GM18907 (cell line): ENCODE results near the gene POLR2J3.
A peak's percentile ranks its signal among the peaks of the same experiment; 100 is the strongest.
"Not testable (repeated sequence)": the region's sequence is repeated elsewhere in the genome, so short reads cannot be mapped to it uniquely, and the experiment has no call there.

Source experiments
- ATAC-seq: cut with Tn5 transposase; IDR thresholded peaks from one replicate; pipeline ENCODE4 v1.9.1; 2021; ENCODE audit warnings: mild to moderate bottlenecking, moderate library complexity; ENCODE audit not compliant: unreplicated experiment

Gene POLR2J3

DNA sequence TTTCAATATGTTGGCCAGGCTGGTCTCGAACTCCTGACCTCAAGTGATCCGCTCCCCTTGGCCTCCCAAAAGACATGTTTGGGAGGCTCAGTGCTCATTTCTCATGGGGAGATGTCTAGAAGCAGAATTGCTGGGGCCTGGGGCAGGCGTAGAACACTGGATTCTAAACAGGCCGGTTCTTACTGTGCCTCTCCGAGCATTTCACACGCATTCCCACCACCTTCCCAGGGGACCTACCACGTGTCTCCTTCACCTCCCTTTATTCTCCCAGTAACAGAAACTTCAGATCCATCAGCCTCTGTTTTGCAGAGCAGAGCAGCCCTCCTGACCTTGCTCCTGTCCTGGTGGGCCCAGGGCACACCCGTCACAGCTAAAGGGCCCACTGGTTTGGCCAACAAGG lies 45.2 kb downstream of the POLR2J3 start:
- not testable (repeated sequence) for ATAC-seq

DNA sequence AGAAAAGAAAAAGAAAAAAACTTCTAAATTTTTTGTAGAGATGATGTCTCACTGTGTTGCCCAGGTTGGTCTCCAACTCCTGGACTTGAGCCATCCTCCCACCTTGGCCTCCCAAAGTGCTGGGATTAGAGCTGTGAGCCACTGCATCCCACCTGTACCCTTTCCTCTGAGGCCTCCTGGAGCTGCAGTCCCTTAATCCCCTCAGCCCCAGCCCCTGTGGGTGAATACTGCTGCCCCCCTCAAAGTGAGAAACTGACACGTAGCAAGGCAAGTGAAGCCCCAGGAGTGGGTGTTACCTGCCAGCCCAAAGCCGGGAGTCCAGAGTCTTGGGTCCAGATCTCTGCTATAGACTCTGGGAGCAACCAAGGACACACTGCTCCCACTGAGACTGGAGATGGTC lies 47.6 kb downstream of the POLR2J3 start:
- ATAC-seq = not testable (repeated sequence)

DNA sequence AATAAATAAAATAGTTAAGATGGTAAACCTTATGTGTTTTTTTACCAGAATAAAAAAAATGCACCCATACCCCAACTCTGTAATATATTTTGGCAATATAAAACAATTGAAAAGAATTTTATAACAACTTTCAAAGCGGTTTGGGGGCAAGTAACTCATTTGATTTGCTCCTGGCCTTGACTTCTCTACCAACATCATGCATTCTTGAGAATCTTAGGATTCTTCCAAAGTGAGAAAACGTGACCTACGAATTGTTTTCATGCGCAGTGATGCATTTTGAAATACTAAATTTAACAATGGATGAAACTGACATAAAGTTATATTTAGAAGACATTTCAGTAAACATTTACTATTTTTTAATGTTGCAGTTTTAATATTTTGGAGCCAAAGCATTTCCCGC lies 51.6 kb downstream of the POLR2J3 start:
- not testable (repeated sequence) for ATAC-seq

DNA sequence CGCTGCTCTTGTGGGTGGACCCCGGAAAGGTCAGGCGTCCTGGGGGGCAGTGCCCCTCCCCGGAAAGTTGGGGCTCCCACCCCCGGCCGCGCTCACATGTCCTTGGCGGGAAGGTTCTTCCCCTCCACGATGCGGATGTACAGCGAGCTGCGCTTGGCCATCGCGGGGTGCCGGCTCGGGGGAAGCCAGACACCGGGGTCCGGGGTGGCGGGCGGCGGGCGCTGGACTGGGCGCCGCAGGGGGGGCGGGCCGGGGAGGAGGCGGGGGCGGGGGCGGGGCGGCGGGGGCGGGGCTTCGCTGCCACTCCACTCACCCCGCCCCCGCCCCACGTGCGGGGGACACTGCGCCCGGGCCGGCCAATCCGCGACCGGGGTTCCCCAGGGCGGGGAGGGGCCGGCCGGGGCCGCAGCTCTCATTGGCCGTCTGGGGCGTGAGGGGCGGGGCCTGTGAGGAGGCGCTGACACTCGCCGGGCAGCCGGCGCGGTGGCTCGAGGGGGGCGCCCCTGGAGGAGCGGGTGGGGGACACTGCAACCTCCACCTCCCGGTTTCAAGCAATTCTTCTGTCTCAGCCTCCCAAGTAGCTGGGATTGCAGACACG lies 54.7 kb downstream of the POLR2J3 start, which contains the start of gene RASA4B:
Gene RASA4B, minus strand, starts transcription at position 228 of the 598 bp plus-strand sequence. Its CDS starts 67 bp downstream, at position 161.
- ATAC-seq = peak; percentile 57
